ENCODE measurements around the gene TLR10.

GRCh38 chr4:38730493-38730829 lies 52.3 kb downstream of the TLR10 start:
- TF ChIP-seq CTCF (IDR thresholded peaks at IDR 0.05; ENCODE audit: low read depth, low read length) (no peak), POLR2A (IDR thresholded peaks at IDR 0.05; ENCODE audit: extremely low read depth, insufficient read length) (no peak), MAX (IDR thresholded peaks at IDR 0.05; ENCODE audit: low read depth, low read length) (no peak), MYC (IDR thresholded peaks at IDR 0.05; ENCODE audit: low read depth, low read length) (no peak)

Measured in NB4 (cell line).